Ovary (tissue), 3 donors: ENCODE measurements around the gene DCAF15.

Experiments
- CTCF ChIP-seq, 3 donors: fragments of 450-650 bp in 2 of 3; fragments of 200-600 bp in 1 of 3; IDR thresholded peaks; one replicate each; pipeline versions ENCODE4 v1.5.1 to v1.8.0; 2016 to 2022; ENCODE audit warnings: antibody characterized with exemption in 3 of 3, mild to moderate bottlenecking in 1 of 3
- EP300 ChIP-seq: sonication (generic); formaldehyde crosslinking; IDR thresholded peaks from one replicate; pipeline ENCODE4 v1.6.1; 2017; ENCODE audit warnings: antibody characterized with exemption
- POLR2A ChIP-seq: fragments of 450-650 bp; IDR thresholded peaks from one replicate; pipeline ENCODE4 v1.6.1; 2017; ENCODE audit warnings: antibody characterized with exemption, mild to moderate bottlenecking, moderate library complexity
- donor health status: DM: no; HTN: no; CAD: no.

- TF ChIP-seq CTCF (IDR thresholded peaks at IDR 0.05) (no peak), EP300 (no peak), POLR2A (no peak)
Observed at GRCh38 chr19:13929340-13929739, 23.0 kb upstream of the DCAF15 start.
